ENCODE data around the gene GRB7. TPM values are rescaled to one million over a fixed set of nuclear protein-coding genes. Genes with fewer than 3 reads are reported as not detected.

Gene GRB7
- total RNA-seq, 2 experiments from 2014 or later, result 2.0 to 2.1 TPM

- no peaks in the 10 kb centered on the region for H3K9me3 Mint-ChIP-seq
- H3K4me3 Mint-ChIP-seq, result no peak overlapping the region
- H3K27ac Mint-ChIP-seq, result no peak overlapping the region
Observed at GRCh38 chr17:39751016-39751543, 13.3 kb downstream of the GRB7 start.

GRCh38 chr17:39751637-39752036, 13.9 kb downstream of the GRB7 start:
- Mint-ChIP-seq H3K9me3 (no peaks in the 10 kb centered on the region), H3K27me3 (ENCODE audit: low read depth) (no peaks in the 10 kb centered on the region), H3K36me3 (ENCODE audit: low read depth) (no peaks in the 10 kb centered on the region), H3K4me1 (ENCODE audit: low read depth) (peaks cover 34% of the 10 kb centered on the region), H3K27ac (no peak overlapping the region), H3K4me3 (no peak overlapping the region)
- intact Hi-C loops (cut with micrococcal nuclease), result loop anchor here (5.0 kb wide), 2 partner anchors 289 to 349 kb away; partner anchors contain the start of genes CDK12 and FBXL20
- DNase-seq, result no peak
- CTCF ChIA-PET, result interaction anchor here (0.8 to 0.9 kb wide), 2 partner anchors 121 to 128 kb away, joined by 3 to 4 read pairs; no protein-coding TSS in a partner anchor

More at GRCh38 chr17:39751016-39751543, 13.3 kb downstream of the GRB7 start:
- Mint-ChIP-seq H3K4me1 (ENCODE audit: low read depth) (peaks cover 29% of the 10 kb centered on the region), H3K27me3 (ENCODE audit: low read depth) (no peaks in the 10 kb centered on the region), H3K36me3 (ENCODE audit: low read depth) (no peaks in the 10 kb centered on the region)
- no peak for DNase-seq
- CTCF ChIA-PET, result interaction anchor here (0.8 to 0.9 kb wide), 2 partner anchors 120 to 128 kb away, joined by 3 to 4 read pairs; no protein-coding TSS in a partner anchor
- intact Hi-C loops (cut with micrococcal nuclease), result loop anchor here (5.0 kb wide), 2 partner anchors 289 to 349 kb away; partner anchors contain the start of genes CDK12 and FBXL20

- Mint-ChIP-seq H3K36me3 (ENCODE audit: low read depth) (no peaks in the 10 kb centered on the region), H3K27me3 (ENCODE audit: low read depth) (no peaks in the 10 kb centered on the region), H3K4me3 (peak overlapping the region; percentile 76), H3K27ac (peak overlapping the region; percentile 65), H3K4me1 (ENCODE audit: low read depth) (peaks cover 42% of the 10 kb centered on the region), H3K9me3 (no peaks in the 10 kb centered on the region)
- CTCF ChIA-PET, result interaction anchor here (0.6 to 1.6 kb wide), 5 partner anchors 22 to 650 kb away, joined by 5 to 15 read pairs (median 6); partner anchors contain the start of gene MIEN1
- intact Hi-C loops (cut with micrococcal nuclease), result loop anchor here (5.0 kb wide), 2 partner anchors 290 to 350 kb away; partner anchors contain the start of genes CDK12 and FBXL20
- DNase-seq, result no peak
Observed at GRCh38 chr17:39752241-39752881, 14.6 kb downstream of the GRB7 start.

- CTCF ChIA-PET, result interaction anchor here (0.6 to 1.6 kb wide), 6 partner anchors 24 to 160 kb away, joined by 3 to 15 read pairs (median 6); partner anchors contain the start of gene MIEN1
Observed at GRCh38 chr17:39753514-39754160, 15.9 kb downstream of the GRB7 start.

GRCh38 chr17:39754161-39754957, 16.6 kb downstream of the GRB7 start:
- peak overlapping the region; percentile 76 for H3K4me3 Mint-ChIP-seq
- H3K4me1 Mint-ChIP-seq (ENCODE audit: low read depth), result peaks cover 59% of the 10 kb centered on the region
- H3K27ac Mint-ChIP-seq, result peak overlapping the region; percentile 59
- no peaks in the 10 kb centered on the region for H3K9me3 Mint-ChIP-seq
- peak; percentile 96 for DNase-seq
- peaks cover 4% of the 10 kb centered on the region for H3K36me3 Mint-ChIP-seq (ENCODE audit: low read depth)
- intact Hi-C loops (cut with micrococcal nuclease), result loop anchor here (1.0 to 5.0 kb wide), 12 partner anchors 16 to 352 kb away; partner anchors contain the start of genes CDK12, FBXL20, IKZF3 and MIEN1
- CTCF ChIA-PET, result interaction anchor here (0.7 to 1.9 kb wide), 9 partner anchors 22 to 183 kb away, joined by 3 to 16 read pairs (median 3); no protein-coding TSS in a partner anchor
- no peaks in the 10 kb centered on the region for H3K27me3 Mint-ChIP-seq (ENCODE audit: low read depth)

More at GRCh38 chr17:39753514-39754160, 15.9 kb downstream of the GRB7 start:
- H3K27me3 Mint-ChIP-seq (ENCODE audit: low read depth), result no peaks in the 10 kb centered on the region
- peak; percentile 46 for DNase-seq
- no peaks in the 10 kb centered on the region for H3K9me3 Mint-ChIP-seq
- no peaks in the 10 kb centered on the region for H3K36me3 Mint-ChIP-seq (ENCODE audit: low read depth)
- H3K27ac Mint-ChIP-seq, result peak overlapping the region; percentile 91
- H3K4me1 Mint-ChIP-seq (ENCODE audit: low read depth), result peaks cover 54% of the 10 kb centered on the region
- intact Hi-C loops (cut with micrococcal nuclease), result loop anchor here (1.0 to 5.0 kb wide), 12 partner anchors 17 to 351 kb away; partner anchors contain the start of genes CDK12, FBXL20, IKZF3 and MIEN1
- peak overlapping the region; percentile 76 for H3K4me3 Mint-ChIP-seq

GRCh38 chr17:39754958-39755553, 17.3 kb downstream of the GRB7 start:
- peaks cover 62% of the 10 kb centered on the region for H3K4me1 Mint-ChIP-seq (ENCODE audit: low read depth)
- DNase-seq, result no peak
- no peaks in the 10 kb centered on the region for H3K27me3 Mint-ChIP-seq (ENCODE audit: low read depth)
- H3K36me3 Mint-ChIP-seq (ENCODE audit: low read depth), result peaks cover 4% of the 10 kb centered on the region
- H3K27ac Mint-ChIP-seq, result peak overlapping the region; percentile 46
- CTCF ChIA-PET, result interaction anchor here (0.6 to 1.9 kb wide), 12 partner anchors 20 to 182 kb away, joined by 3 to 16 read pairs (median 3); no protein-coding TSS in a partner anchor
- peak overlapping the region; percentile 30 for H3K4me3 Mint-ChIP-seq
- H3K9me3 Mint-ChIP-seq, result no peaks in the 10 kb centered on the region
- intact Hi-C loops (cut with micrococcal nuclease), result loop anchor here (1.0 to 5.0 kb wide), 12 partner anchors 15 to 353 kb away; partner anchors contain the start of genes CDK12, FBXL20, IKZF3 and MIEN1

GRCh38 chr17:39755554-39756379, 18.0 kb downstream of the GRB7 start:
- peak overlapping the region; percentile 46 for H3K27ac Mint-ChIP-seq
- intact Hi-C loops (cut with micrococcal nuclease), result loop anchor here (2.0 kb wide), 3 partner anchors 25 to 69 kb away; partner anchors contain the start of gene MIEN1

GRCh38 chr17:39756380-39757079, 18.8 kb downstream of the GRB7 start:
- no peaks in the 10 kb centered on the region for H3K27me3 Mint-ChIP-seq (ENCODE audit: low read depth)
- H3K27ac Mint-ChIP-seq, result peak overlapping the region; percentile 53
- CTCF ChIA-PET, result interaction anchor here (0.9 to 1.9 kb wide), 6 partner anchors 10 to 135 kb away, joined by 3 to 16 read pairs (median 3); no protein-coding TSS in a partner anchor
- intact Hi-C loops (cut with micrococcal nuclease), result no loop called here
- peaks cover 69% of the 10 kb centered on the region for H3K4me1 Mint-ChIP-seq (ENCODE audit: low read depth)
- H3K9me3 Mint-ChIP-seq, result no peaks in the 10 kb centered on the region
- peaks cover 11% of the 10 kb centered on the region for H3K36me3 Mint-ChIP-seq (ENCODE audit: low read depth)
- no peak for DNase-seq
- no peak overlapping the region for H3K4me3 Mint-ChIP-seq

More at GRCh38 chr17:39755554-39756379, 18.0 kb downstream of the GRB7 start:
- DNase-seq, result peak; percentile 51
- peak overlapping the region; percentile 30 for H3K4me3 Mint-ChIP-seq
- H3K36me3 Mint-ChIP-seq (ENCODE audit: low read depth), result peaks cover 6% of the 10 kb centered on the region
- no peaks in the 10 kb centered on the region for H3K9me3 Mint-ChIP-seq
- H3K27me3 Mint-ChIP-seq (ENCODE audit: low read depth), result no peaks in the 10 kb centered on the region
- CTCF ChIA-PET, result interaction anchor here (0.6 to 1.9 kb wide), 12 partner anchors 11 to 137 kb away, joined by 3 to 16 read pairs (median 3); no protein-coding TSS in a partner anchor
- peaks cover 65% of the 10 kb centered on the region for H3K4me1 Mint-ChIP-seq (ENCODE audit: low read depth)

GRCh38 chr17:39757176-39757662, 19.5 kb downstream of the GRB7 start:
- no peaks in the 10 kb centered on the region for H3K9me3 Mint-ChIP-seq
- H3K27ac Mint-ChIP-seq, result peak overlapping the region; percentile 74
- H3K4me1 Mint-ChIP-seq (ENCODE audit: low read depth), result peaks cover 68% of the 10 kb centered on the region
- intact Hi-C loops (cut with micrococcal nuclease), result no loop called here
- CTCF ChIA-PET, result interaction anchor here (0.9 kb wide), 1 partner anchor 122 kb away, joined by 3 read pairs; no protein-coding TSS in a partner anchor
- peaks cover 11% of the 10 kb centered on the region for H3K36me3 Mint-ChIP-seq (ENCODE audit: low read depth)
- DNase-seq, result no peak
- H3K27me3 Mint-ChIP-seq (ENCODE audit: low read depth), result no peaks in the 10 kb centered on the region
- no peak overlapping the region for H3K4me3 Mint-ChIP-seq
